PFSK-1 (cell line): ENCODE results near the gene CLDN6.

Experiments
- POLR2AphosphoS5 ChIP-seq: IDR thresholded peaks from 2 replicates; pipeline ENCODE4 v1.6.1; 2012; ENCODE audit warnings: low read depth, mild to moderate bottlenecking, control low read depth, low read length, moderate library complexity
- SIN3A ChIP-seq: IDR thresholded peaks from 2 replicates; pipeline ENCODE4 v1.6.1; 2012; ENCODE audit warnings: mild to moderate bottlenecking, low read length, moderate library complexity, borderline replicate concordance; ENCODE audit not compliant: insufficient read depth
- TAF1 ChIP-seq: IDR thresholded peaks from 2 replicates; pipeline ENCODE4 v1.6.1; 2012; ENCODE audit warnings: low read length, control low read depth, borderline replicate concordance; ENCODE audit not compliant: insufficient read depth

- no peak for TF ChIP-seq TAF1
- no peak for TF ChIP-seq POLR2AphosphoS5
- TF ChIP-seq SIN3A = no peak
Observed at GRCh38 chr16:3028716-3029319, 10.8 kb upstream of the CLDN6 start.
